Uterus (tissue), 4 donors: ENCODE data around the gene ADGRD1. TPM values are rescaled to one million over a fixed set of nuclear protein-coding genes. Genes with fewer than 3 reads are reported as not detected.

Experiments used
- DNase-seq, 2 donors: peaks; one replicate each; pipeline ENCODE4 v3.0.0-alpha.2; 2019 to 2020
- H3K27ac ChIP-seq, 2 donors: fragments of 200-600 bp; sonication (generic); 1 replicate in 1 of 2; 2 replicates in 1 of 2; pipeline ENCODE4 v1.5.1; 2016 to 2018
- H3K27me3 ChIP-seq, 2 donors: fragments of 200-600 bp; sonication (generic); one replicate each; pipeline ENCODE4 v1.5.1; 2018 to 2019; ENCODE audit warnings: control low read depth in 1 of 2
- H3K36me3 ChIP-seq, 2 donors: fragments of 200-600 bp; sonication (generic); one replicate each; pipeline ENCODE4 v1.5.1; 2019; ENCODE audit warnings: control low read depth in 1 of 2
- H3K4me1 ChIP-seq, 2 donors: fragments of 200-600 bp; sonication (generic); one replicate each; pipeline ENCODE4 v1.5.1; 2018 to 2019; ENCODE audit warnings: control low read depth in 1 of 2
- H3K4me3 ChIP-seq, 2 donors: fragments of 200-600 bp; sonication (generic); 1 replicate in 1 of 2; 2 replicates in 1 of 2; pipeline ENCODE4 v1.5.1; 2018 to 2019; ENCODE audit warnings: mild to moderate bottlenecking in 1 of 2
- H3K9me3 ChIP-seq, 2 donors: fragments of 200-600 bp; sonication (generic); one replicate each; pipeline ENCODE4 v1.5.1; 2019; ENCODE audit warnings: control low read depth in 1 of 2
- CTCF ChIP-seq, 4 experiments: fragments of 200-600 bp in 2 of 4; fragments of 450-650 bp in 2 of 4; sonication (generic) in 2 of 4; IDR thresholded peaks; one replicate each; pipeline ENCODE4 v1.5.1; 2016 to 2019; ENCODE audit warnings: antibody characterized with exemption in 4 of 4, mild to moderate bottlenecking in 2 of 4, moderate library complexity in 1 of 4
- POLR2A ChIP-seq, 2 donors: fragments of 450-650 bp; IDR thresholded peaks; one replicate each; pipeline ENCODE4 v1.6.1; 2016; ENCODE audit warnings: antibody characterized with exemption in 2 of 2, mild to moderate bottlenecking in 1 of 2, moderate library complexity in 1 of 2
- intact Hi-C: fragments of 100-400 bp; cut with DNase I; formaldehyde crosslinking; loops from one replicate; pipeline ENCODE4 v1.15.1; 2023; ENCODE audit warnings: low total_unique reads
- total RNA-seq, 4 donors: library from RNA; depleted of rRNA in 3 of 4; stranded (reverse); fragments of >200 nt in 3 of 4; gene quantifications; one replicate each; pipeline versions ENCODE4 v1.1.0 to v1.2.4, GENCODE V29; 2014 to 2023
- donor health status: DM: yes; HTN: yes; CAD: no.

The ADGRD1 gene
- total RNA-seq, 4 donors from 2014 or later, result 13.5 to 89.9 (median 33.7) TPM

- Histone ChIP-seq H3K4me1 (no peaks in the 10 kb centered on the region), H3K27ac (no peak overlapping the region), H3K27me3 (no peaks in the 10 kb centered on the region), H3K9me3 (no peaks in the 10 kb centered on the region), H3K4me3 (no peak overlapping the region), H3K36me3 (no peaks in the 10 kb centered on the region)
- intact Hi-C loops, result no loop called here
- peak; percentile 7 to 10 for DNase-seq
- TF ChIP-seq CTCF (IDR thresholded peaks at IDR 0.05), result no peak
- no peak for TF ChIP-seq POLR2A (IDR thresholded peaks at IDR 0.05)
Observed at GRCh38 chr12:131088701-131089530, 135.2 kb downstream of the ADGRD1 start.

- H3K27me3 ChIP-seq, result no peaks in the 10 kb centered on the region
- H3K27ac ChIP-seq, result no peak overlapping the region
- no peaks in the 10 kb centered on the region for H3K36me3 ChIP-seq
- no peaks in the 10 kb centered on the region for H3K9me3 ChIP-seq
- intact Hi-C loops, result no loop called here
- DNase-seq, result peak; percentile 6 to 12
- H3K4me3 ChIP-seq, result no peak overlapping the region
- no peaks in the 10 kb centered on the region for H3K4me1 ChIP-seq
- TF ChIP-seq POLR2A (IDR thresholded peaks at IDR 0.05) (no peak), CTCF (IDR thresholded peaks at IDR 0.05) (no peak)
Observed at GRCh38 chr12:131089531-131090273, 136.0 kb downstream of the ADGRD1 start.

GRCh38 chr12:131090274-131091210 is 136.8 kb downstream of the ADGRD1 start:
- H3K4me3 ChIP-seq, result no peak overlapping the region
- H3K36me3 ChIP-seq, result no peaks in the 10 kb centered on the region
- no peaks in the 10 kb centered on the region for H3K9me3 ChIP-seq
- peak; percentile 3 to 6 for DNase-seq
- TF ChIP-seq POLR2A (IDR thresholded peaks at IDR 0.05) (no peak), CTCF (IDR thresholded peaks at IDR 0.05) (no peak)
- H3K4me1 ChIP-seq, result no peaks in the 10 kb centered on the region
- H3K27me3 ChIP-seq, result no peaks in the 10 kb centered on the region
- no peak overlapping the region for H3K27ac ChIP-seq
- intact Hi-C loops, result no loop called here

DNA sequence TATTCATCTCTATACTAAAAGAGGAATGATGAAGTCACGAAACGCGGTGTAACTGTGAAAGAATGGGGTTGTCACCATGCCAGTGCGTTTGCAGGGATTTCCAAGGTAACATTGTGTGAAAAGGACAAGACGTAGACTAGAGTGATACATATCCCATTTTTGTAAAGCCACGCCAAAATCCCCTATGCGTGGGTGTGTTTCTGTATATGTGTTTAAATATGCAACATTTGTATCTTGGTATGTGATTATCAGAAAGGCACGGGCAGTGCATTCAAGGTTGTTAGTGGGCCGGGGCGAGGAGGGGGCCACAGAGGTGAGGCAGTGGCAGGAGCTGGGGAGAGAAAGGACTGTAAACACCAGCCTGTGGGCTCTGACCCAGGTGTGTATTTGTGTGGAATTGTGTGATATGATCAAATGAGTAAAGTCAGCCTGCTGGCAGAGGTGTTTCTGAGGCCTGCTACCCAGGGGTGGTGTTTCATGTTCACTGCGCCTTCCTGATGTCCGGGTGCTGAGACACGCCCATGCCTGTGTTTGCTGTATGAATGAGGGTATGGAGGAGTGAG is 137.8 kb downstream of the ADGRD1 start:
- Histone ChIP-seq H3K27me3 (no peaks in the 10 kb centered on the region), H3K4me3 (no peak overlapping the region), H3K9me3 (no peaks in the 10 kb centered on the region), H3K4me1 (no peaks in the 10 kb centered on the region), H3K27ac (no peak overlapping the region), H3K36me3 (no peaks in the 10 kb centered on the region)
- peak; percentile 1 to 3 for DNase-seq
- intact Hi-C loops, result no loop called here
- TF ChIP-seq POLR2A (IDR thresholded peaks at IDR 0.05) (no peak), CTCF (IDR thresholded peaks at IDR 0.05) (no peak)
